Common myeloid progenitor, CD34-positive (primary cell): ENCODE results near the gene DDC.

ENCODE experiments used
- CTCF ChIA-PET: fragments of 350-600 bp; sonication (Branson Sonifier 250); formaldehyde crosslinking; loops from one replicate; lab custom pipeline; 2021; ENCODE audit warnings: antibody characterized with exemption; lab: Charles Lee
- POLR2A ChIA-PET: fragments of 350-600 bp; sonication (Branson Sonifier 250); formaldehyde crosslinking; loops from one replicate; lab custom pipeline; 2021; ENCODE audit warnings: antibody characterized with exemption; lab: Charles Lee
- DNase-seq, 3 donors: peaks; one replicate each; pipeline versions ENCODE4 v3.0.0 to v3.0.0-alpha.2; 2013
- H3K27ac ChIP-seq, 2 experiments: 1 replicate in 1 of 2; 2 replicates in 1 of 2; pipeline ENCODE4 v1.7.0; 2013; ENCODE audit warnings: inconsistent platforms in 2 of 2, low read length in 2 of 2, mild to moderate bottlenecking in 2 of 2, low read depth in 1 of 2, moderate library complexity in 1 of 2; ENCODE audit not compliant: severe bottlenecking in 2 of 2, insufficient read depth in 1 of 2, poor library complexity in 1 of 2
- H3K27me3 ChIP-seq, 5 experiments: replicated peaks in 2 of 5; 1 replicate in 3 of 5; 2 replicates in 2 of 5; pipeline versions ENCODE4 v1.6.1 to v1.7.0; 2013; ENCODE audit warnings: low read length in 4 of 5, mild to moderate bottlenecking in 2 of 5, moderate library complexity in 2 of 5, inconsistent platforms in 1 of 5; ENCODE audit not compliant: insufficient read depth in 5 of 5, control insufficient read depth in 4 of 5
- H3K36me3 ChIP-seq, 4 experiments: 1 replicate in 2 of 4; 2 replicates in 2 of 4; pipeline versions ENCODE4 v1.6.1 to v1.7.0; 2013; ENCODE audit warnings: low read length in 3 of 4, control low read depth in 1 of 4, mild to moderate bottlenecking in 1 of 4; ENCODE audit not compliant: control insufficient read depth in 4 of 4, insufficient read depth in 4 of 4
- H3K4me1 ChIP-seq, 4 experiments: 1 replicate in 3 of 4; 2 replicates in 1 of 4; pipeline versions ENCODE4 v1.6.1 to v1.7.1; 2013; ENCODE audit warnings: low read length in 3 of 4, mild to moderate bottlenecking in 3 of 4, control low read depth in 1 of 4, inconsistent platforms in 1 of 4, moderate library complexity in 1 of 4; ENCODE audit not compliant: control insufficient read depth in 4 of 4, insufficient read depth in 4 of 4; ENCODE audit errors: control extremely low read depth in 1 of 4
- H3K4me3 ChIP-seq, 7 experiments: 1 replicate in 4 of 7; 2 replicates in 3 of 7; pipeline versions ENCODE4 v1.5.1 to v1.7.0; 2013; ENCODE audit warnings: mild to moderate bottlenecking in 7 of 7, low read length in 6 of 7, moderate library complexity in 6 of 7, inconsistent platforms in 2 of 7, low read depth in 2 of 7, control low read depth in 1 of 7; ENCODE audit not compliant: insufficient read depth in 4 of 7, control insufficient read depth in 1 of 7; ENCODE audit errors: extremely low read depth in 1 of 7
- H3K9me3 ChIP-seq, 5 experiments: 1 replicate in 4 of 5; 2 replicates in 1 of 5; pipeline versions ENCODE4 v1.6.1 to v1.7.1; 2013; ENCODE audit warnings: low read length in 4 of 5, mild to moderate bottlenecking in 2 of 5, inconsistent platforms in 1 of 5, low read depth in 1 of 5, moderate library complexity in 1 of 5; ENCODE audit not compliant: control insufficient read depth in 4 of 5, insufficient read depth in 2 of 5; ENCODE audit errors: control extremely low read depth in 1 of 5
- WGBS: methylation state at CpG from one replicate; pipeline ENCODE4 v1.1.5; 2013; ENCODE audit not compliant: insufficient coverage; 5-methylcytosine and 5-hydroxymethylcytosine counted together

Gene DDC

GRCh38 chr7:50565559-50565916 is 333 bp upstream of the DDC start:
- peaks cover 0 to 4% (median 0%) of the 10 kb centered on the region in 5 experiments for H3K27me3 ChIP-seq
- H3K9me3 ChIP-seq: no peaks in the 10 kb centered on the region
- POLR2A ChIA-PET: no interaction called here
- no peaks in the 10 kb centered on the region for H3K36me3 ChIP-seq
- H3K4me3 ChIP-seq: no peak overlapping the region
- WGBS: 94% methylated on average over 1 of the region's 2 CpGs
- H3K4me1 ChIP-seq: no peaks in the 10 kb centered on the region
- no peak for DNase-seq
- CTCF ChIA-PET: interaction anchor here (0.5 kb wide), 1 partner anchor 43 kb away, joined by 3 read pairs; no protein-coding TSS in a partner anchor
- no peak overlapping the region for H3K27ac ChIP-seq

DNA sequence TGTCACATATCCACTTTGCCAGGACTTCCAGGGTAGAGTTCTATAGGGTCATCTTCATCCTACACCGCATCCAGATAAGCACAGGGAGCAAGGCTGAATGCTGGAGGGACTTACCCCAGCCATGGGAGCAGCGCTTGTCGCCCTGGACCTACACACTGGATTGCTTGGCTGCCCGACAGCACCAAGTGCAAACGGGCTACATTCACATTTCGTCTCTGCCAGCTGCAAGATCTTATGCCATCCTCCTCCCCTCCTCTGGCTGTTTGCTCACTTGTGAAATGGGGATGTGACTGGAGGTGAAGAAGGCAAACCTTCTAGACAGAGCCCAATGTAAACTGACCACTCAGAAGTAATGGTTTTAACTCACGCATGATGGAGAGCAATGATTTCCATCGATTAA is 1.0 kb downstream of the DDC start:
- no peak overlapping the region for H3K27ac ChIP-seq
- WGBS: 98% methylated on average over 8 of the region's 8 CpGs
- H3K27me3 ChIP-seq: peaks cover 0 to 4% (median 0%) of the 10 kb centered on the region in 5 experiments
- POLR2A ChIA-PET: interaction anchor here (0.7 kb wide), 1 partner anchor 33 kb away, joined by 3 read pairs; no protein-coding TSS in a partner anchor
- H3K9me3 ChIP-seq: no peaks in the 10 kb centered on the region
- no peaks in the 10 kb centered on the region for H3K36me3 ChIP-seq
- DNase-seq: no peak
- CTCF ChIA-PET: no interaction called here
- peaks cover 0 to 10% (median 2%) of the 10 kb centered on the region in 4 experiments for H3K4me1 ChIP-seq
- H3K4me3 ChIP-seq: no peak overlapping the region

GRCh38 chr7:50562136-50562535 is 3.1 kb downstream of the DDC start:
- H3K36me3 ChIP-seq: no peaks in the 10 kb centered on the region
- ChIA-PET POLR2A (no interaction called here), CTCF (interaction anchor here (1.2 to 1.6 kb wide), 3 partner anchors 8 to 28 kb away, joined by 4 to 7 read pairs (median 4); no protein-coding TSS in a partner anchor)
- H3K4me1 ChIP-seq: peaks cover 0 to 21% (median 2%) of the 10 kb centered on the region in 4 experiments
- no peak overlapping the region for H3K4me3 ChIP-seq
- peaks cover 0 to 4% (median 0%) of the 10 kb centered on the region in 5 experiments for H3K27me3 ChIP-seq
- no peak overlapping the region for H3K27ac ChIP-seq
- no peak for DNase-seq
- H3K9me3 ChIP-seq: no peaks in the 10 kb centered on the region
- WGBS: 100% methylated on average over 4 of the region's 5 CpGs

DNA sequence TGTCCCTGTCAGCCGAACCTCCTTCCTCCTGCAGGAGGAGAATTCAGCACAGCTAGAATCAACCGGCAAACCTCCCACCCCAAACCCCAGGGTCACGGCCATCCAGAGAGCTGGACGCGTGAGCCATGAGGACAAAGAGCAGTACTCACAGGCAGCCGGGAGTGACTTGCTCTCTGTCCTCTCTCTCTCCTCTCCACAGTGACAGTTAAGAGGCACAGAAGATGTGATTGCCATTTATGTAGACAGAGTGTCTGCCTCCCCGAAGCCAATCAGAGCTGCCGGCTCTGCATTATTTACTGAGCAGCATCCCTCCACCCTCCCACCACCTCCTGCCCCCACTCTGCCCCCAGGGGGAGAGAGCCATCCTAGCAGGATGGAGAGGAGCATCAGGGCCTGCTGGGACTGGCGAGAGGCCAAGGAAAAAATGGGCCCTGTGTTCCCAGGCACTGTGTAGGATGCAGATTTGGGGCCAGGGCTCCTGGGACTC is 4.3 kb downstream of the DDC start:
- Histone ChIP-seq H3K9me3 (no peaks in the 10 kb centered on the region), H3K36me3 (no peaks in the 10 kb centered on the region), H3K4me3 (no peak overlapping the region), H3K27me3 (peaks cover 0 to 6% (median 1%) of the 10 kb centered on the region in 5 experiments), H3K4me1 (peaks cover 0 to 21% (median 2%) of the 10 kb centered on the region in 4 experiments), H3K27ac (no peak overlapping the region)
- POLR2A ChIA-PET: no interaction called here
- no peak for DNase-seq
- CTCF ChIA-PET: interaction anchor here (1.0 to 1.4 kb wide), 2 partner anchors 46 to 94 kb away, joined by 3 read pairs; no protein-coding TSS in a partner anchor
- 91% methylated on average over 8 of the region's 9 CpGs for WGBS

DNA sequence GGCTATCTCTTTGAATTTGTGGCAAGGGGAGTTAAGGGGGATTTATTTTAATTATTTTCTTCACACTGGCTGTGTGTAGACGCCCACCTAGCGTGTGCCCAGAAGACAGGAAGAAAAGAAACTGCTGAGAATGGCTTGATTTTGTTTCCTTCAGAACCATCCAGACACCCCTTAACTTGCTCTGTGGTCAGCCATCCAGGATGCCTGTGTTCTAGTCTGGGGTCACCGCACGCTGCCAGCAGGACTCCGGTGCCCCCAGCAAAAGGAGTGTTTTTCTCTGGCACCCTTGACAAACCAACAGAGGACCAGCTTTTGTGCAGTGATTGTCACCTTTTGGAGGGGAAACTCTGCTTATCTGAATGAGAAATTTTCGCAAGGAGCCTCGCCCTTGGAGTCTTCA is 5.3 kb downstream of the DDC start:
- POLR2A ChIA-PET: no interaction called here
- DNase-seq: peak; percentile 9 to 75 (median 59)
- Histone ChIP-seq H3K4me1 (peaks cover 0 to 21% (median 2%) of the 10 kb centered on the region in 4 experiments), H3K9me3 (no peaks in the 10 kb centered on the region), H3K27ac (no peak overlapping the region), H3K36me3 (no peaks in the 10 kb centered on the region), H3K27me3 (peaks cover 0 to 5% (median 2%) of the 10 kb centered on the region in 5 experiments), H3K4me3 (peak overlapping the region in 1 of 7 experiments; percentile 48)
- WGBS: 17% methylated on average over 7 of the region's 7 CpGs
- CTCF ChIA-PET: interaction anchor here (1.0 to 1.4 kb wide), 3 partner anchors 27 to 93 kb away, joined by 3 read pairs; no protein-coding TSS in a partner anchor

DNA sequence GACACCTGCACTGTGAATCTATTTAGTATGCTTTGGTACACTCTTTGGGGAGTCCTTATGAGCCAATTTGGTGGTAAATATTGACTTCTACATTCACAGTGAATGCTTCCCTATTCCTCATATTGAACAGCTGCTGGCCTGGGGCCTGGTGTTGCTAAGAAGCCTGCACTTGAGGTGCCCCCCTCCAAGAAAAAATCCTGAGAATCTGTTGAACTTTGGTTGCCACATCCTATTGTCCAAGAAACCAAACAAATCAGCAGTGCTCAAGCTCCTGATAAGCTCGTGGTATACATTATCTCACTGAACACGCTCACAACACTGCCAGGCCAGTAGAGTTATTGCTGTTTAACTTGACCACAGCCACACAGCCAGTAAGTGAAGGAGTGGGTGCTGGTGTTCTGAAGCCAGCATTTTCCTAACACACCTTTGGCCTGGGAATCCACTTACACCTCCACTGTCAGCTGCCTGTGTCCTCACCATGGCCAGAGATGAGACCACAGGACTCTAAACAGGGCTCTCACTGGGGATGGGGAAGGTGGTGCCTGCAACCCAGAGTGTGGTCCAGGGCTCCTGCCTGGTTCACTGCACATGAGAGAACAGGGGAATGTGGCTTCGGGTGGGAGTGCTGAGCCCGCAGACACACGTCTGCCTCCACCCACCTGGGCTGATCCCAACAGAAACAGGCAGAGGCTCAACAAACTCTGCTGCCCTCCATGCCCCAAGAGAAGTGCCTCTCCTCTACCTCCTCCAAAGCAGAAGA is 6.7 kb downstream of the DDC start:
- H3K9me3 ChIP-seq: no peaks in the 10 kb centered on the region
- H3K36me3 ChIP-seq: no peaks in the 10 kb centered on the region
- no peak overlapping the region for H3K4me3 ChIP-seq
- 63% methylated on average over 4 of the region's 5 CpGs for WGBS
- POLR2A ChIA-PET: no interaction called here
- no peak overlapping the region for H3K27ac ChIP-seq
- H3K27me3 ChIP-seq: peaks cover 0 to 5% (median 0%) of the 10 kb centered on the region in 5 experiments
- CTCF ChIA-PET: no interaction called here
- peak; percentile 12 to 65 (median 48) for DNase-seq
- peaks cover 0 to 21% (median 2%) of the 10 kb centered on the region in 4 experiments for H3K4me1 ChIP-seq

GRCh38 chr7:50557099-50557498 is 8.1 kb downstream of the DDC start:
- WGBS: 78% methylated on average over 1 of the region's 2 CpGs
- no peaks in the 10 kb centered on the region for H3K9me3 ChIP-seq

More at GRCh38 chr7:50557099-50557498, 8.1 kb downstream of the DDC start:
- no peak for DNase-seq
- H3K4me1 ChIP-seq: peaks cover 0 to 21% (median 2%) of the 10 kb centered on the region in 4 experiments
- CTCF ChIA-PET: interaction anchor here (1.7 kb wide), 1 partner anchor 17 kb away, joined by 4 read pairs; no protein-coding TSS in a partner anchor
- POLR2A ChIA-PET: no interaction called here
- peaks cover 0 to 5% (median 0%) of the 10 kb centered on the region in 5 experiments for H3K27me3 ChIP-seq
- H3K27ac ChIP-seq: no peak overlapping the region
- H3K36me3 ChIP-seq: no peaks in the 10 kb centered on the region
- no peak overlapping the region for H3K4me3 ChIP-seq
